NCI-H146 (cell line): ENCODE measurements around the gene CHST9.
A peak's percentile ranks its signal among the peaks of the same experiment; 100 is the strongest.
"Not testable (repeated sequence)": the region's sequence is repeated elsewhere in the genome, so short reads cannot be mapped to it uniquely, and the experiment has no call there.

Source experiments
- DNase-seq: peaks from one replicate; lab custom pipeline; 2025; lab: John Stamatoyannopoulos, UW

Gene CHST9

GRCh38 chr18:27185025-27185763, at the start of gene CHST9:
Gene CHST9, minus strand, starts transcription at chr18:27185308. Its CDS starts 42,499 bp downstream, at chr18:27142809.
- peak; percentile 85 for DNase-seq

- not testable (repeated sequence) for DNase-seq
These were observed 47.2 kb upstream of the CHST9 start for GRCh38 chr18:27232355-27232754.

- not testable (repeated sequence) for DNase-seq
These were observed 46.6 kb upstream of the CHST9 start for GRCh38 chr18:27231671-27232070.

GRCh38 chr18:27231221-27231620, 46.1 kb upstream of the CHST9 start:
- DNase-seq, result not testable (repeated sequence)

GRCh38 chr18:27227721-27228120, 42.6 kb upstream of the CHST9 start:
- DNase-seq, result no peak

- DNase-seq, result no peak
These were observed 41.5 kb upstream of the CHST9 start for GRCh38 chr18:27226556-27227075.

- DNase-seq, result no peak
These were observed 40.9 kb upstream of the CHST9 start for GRCh38 chr18:27225947-27226481.

GRCh38 chr18:27223526-27224291, 38.6 kb upstream of the CHST9 start:
- DNase-seq, result peak; percentile 86

- no peak for DNase-seq
These were observed 29.7 kb upstream of the CHST9 start for GRCh38 chr18:27214831-27215230.

- DNase-seq, result no peak
These were observed 28.1 kb upstream of the CHST9 start for GRCh38 chr18:27213123-27213717.

GRCh38 chr18:27211569-27211968, 26.5 kb upstream of the CHST9 start:
- peak; percentile 28 for DNase-seq

GRCh38 chr18:27206411-27206810, 21.3 kb upstream of the CHST9 start:
- DNase-seq, result no peak

- no peak for DNase-seq
These were observed 17.6 kb upstream of the CHST9 start for GRCh38 chr18:27202741-27203140.

- DNase-seq, result peak; percentile 7
These were observed 12.9 kb upstream of the CHST9 start for GRCh38 chr18:27198036-27198435.

- no peak for DNase-seq
These were observed 3.2 kb upstream of the CHST9 start for GRCh38 chr18:27188309-27188708.

- DNase-seq, result peak; percentile 58
These were observed 789 bp upstream of the CHST9 start for GRCh38 chr18:27185897-27186296.

GRCh38 chr18:27184115-27185024, 738 bp downstream of the CHST9 start:
- peak; percentile 75 for DNase-seq

GRCh38 chr18:27181726-27182125, 3.4 kb downstream of the CHST9 start:
- DNase-seq, result no peak

GRCh38 chr18:27178424-27178823, 6.7 kb downstream of the CHST9 start:
- no peak for DNase-seq

GRCh38 chr18:27175914-27176313, 9.2 kb downstream of the CHST9 start:
- DNase-seq, result no peak

GRCh38 chr18:27175245-27175644, 9.9 kb downstream of the CHST9 start:
- DNase-seq, result no peak
